HL-60/S4 treated with retinoic acid at 250 ng/mL for 4 days and 3 days (cell line): ENCODE data around the gene AMBRA1.

Source experiments
- in situ Hi-C: fragments of 300-500 bp; cut with MboI; formaldehyde crosslinking; loops from 2 replicates; pipeline ENCODE4 v1.7.0; 2022; ENCODE audit warnings: low sequenced_read_pairs

The AMBRA1 gene

GRCh38 chr11:46540807-46541206 lies 53.0 kb downstream of the AMBRA1 start:
- in situ Hi-C loops: loop anchor here (25.0 kb wide), 1 partner anchor 304 kb away; no protein-coding TSS in a partner anchor

GRCh38 chr11:46537537-46538295 lies 56.1 kb downstream of the AMBRA1 start:
- in situ Hi-C loops: loop anchor here (10.0 to 25.0 kb wide), 2 partner anchors 143 to 300 kb away; partner anchors contain the start of gene CHRM4

GRCh38 chr11:46537121-46537520 lies 56.7 kb downstream of the AMBRA1 start:
- in situ Hi-C loops: loop anchor here (10.0 to 25.0 kb wide), 2 partner anchors 142 to 300 kb away; partner anchors contain the start of gene CHRM4

GRCh38 chr11:46535688-46536087 lies 58.1 kb downstream of the AMBRA1 start:
- in situ Hi-C loops: loop anchor here (10.0 to 25.0 kb wide), 2 partner anchors 141 to 298 kb away; partner anchors contain the start of gene CHRM4

- in situ Hi-C loops: loop anchor here (10.0 to 25.0 kb wide), 2 partner anchors 140 to 297 kb away; partner anchors contain the start of gene CHRM4
Measured at GRCh38 chr11:46534711-46535110, 59.1 kb downstream of the AMBRA1 start.

GRCh38 chr11:46533396-46534100 lies 60.3 kb downstream of the AMBRA1 start:
- in situ Hi-C loops: loop anchor here (10.0 to 25.0 kb wide), 2 partner anchors 139 to 296 kb away; partner anchors contain the start of gene CHRM4

GRCh38 chr11:46529928-46530574 lies 63.8 kb downstream of the AMBRA1 start:
- in situ Hi-C loops: loop anchor here (10.0 to 25.0 kb wide), 2 partner anchors 135 to 293 kb away; partner anchors contain the start of gene CHRM4

GRCh38 chr11:46529095-46529905 lies 64.5 kb downstream of the AMBRA1 start:
- in situ Hi-C loops: loop anchor here (25.0 kb wide), 1 partner anchor 292 kb away; no protein-coding TSS in a partner anchor

- in situ Hi-C loops: loop anchor here (25.0 kb wide), 1 partner anchor 291 kb away; no protein-coding TSS in a partner anchor
Measured at GRCh38 chr11:46528445-46529094, 65.3 kb downstream of the AMBRA1 start.

- in situ Hi-C loops: loop anchor here (25.0 kb wide), 1 partner anchor 290 kb away; no protein-coding TSS in a partner anchor
Measured at GRCh38 chr11:46527591-46528130, 66.2 kb downstream of the AMBRA1 start.

- in situ Hi-C loops: loop anchor here (25.0 kb wide), 1 partner anchor 289 kb away; no protein-coding TSS in a partner anchor
Measured at GRCh38 chr11:46526216-46527215, 67.3 kb downstream of the AMBRA1 start.

- in situ Hi-C loops: no loop called here
Measured at GRCh38 chr11:46524201-46524770, 69.5 kb downstream of the AMBRA1 start.

- in situ Hi-C loops: no loop called here
Measured at GRCh38 chr11:46523290-46523689, 70.5 kb downstream of the AMBRA1 start.

GRCh38 chr11:46522682-46523281 lies 71.0 kb downstream of the AMBRA1 start:
- in situ Hi-C loops: no loop called here

GRCh38 chr11:46521961-46522681 lies 71.7 kb downstream of the AMBRA1 start:
- in situ Hi-C loops: no loop called here

GRCh38 chr11:46520971-46521745 lies 72.7 kb downstream of the AMBRA1 start:
- in situ Hi-C loops: no loop called here
